H1 (cell line): ENCODE data around the gene ELMO1. TPM values are rescaled to one million over a fixed set of nuclear protein-coding genes. Genes with fewer than 3 reads are reported as not detected.

ENCODE experiments used
- FOSL1 ChIP-seq: IDR thresholded peaks from 2 replicates; pipeline ENCODE4 v1.6.1; 2011; ENCODE audit warnings: mild to moderate bottlenecking, low read depth, low read length, moderate library complexity; ENCODE audit not compliant: insufficient read depth
- HDAC2 ChIP-seq, 2 experiments: fragments of 300-600 bp in 1 of 2; sonication (generic) in 1 of 2; IDR thresholded peaks; 2 replicates each; pipeline ENCODE4 v1.6.1; 2011 to 2012; ENCODE audit warnings: low read depth in 2 of 2, low read length in 2 of 2, mild to moderate bottlenecking in 2 of 2, moderate library complexity in 2 of 2, borderline replicate concordance in 1 of 2, inconsistent platforms in 1 of 2
- PHF8 ChIP-seq: fragments of 200-600 bp; sonication (generic); conservative IDR thresholded peaks from 2 replicates; pipeline ENCODE4 v1.7.1; 2012; ENCODE audit warnings: low read depth, mild to moderate bottlenecking, inconsistent platforms, low read length, moderate library complexity
- SP4 ChIP-seq: IDR thresholded peaks from 2 replicates; pipeline ENCODE4 v1.6.1; 2012; ENCODE audit warnings: low read length, inconsistent platforms
- polyA plus RNA-seq, 7 experiments: library from polyadenylated mRNA; depleted of rRNA in 3 of 7; stranded (reverse) in 5 of 7; unstranded in 2 of 7; fragments of >200 nt in 5 of 7; fragments of 200-250 nt in 2 of 7; gene quantifications; 1 replicate in 5 of 7; 2 replicates in 1 of 7; 4 replicates in 1 of 7; pipeline versions ENCODE4 v1.2.1 to v1.2.3, GENCODE V29; 2011 to 2013; ENCODE audit warnings: missing spikeins in 2 of 7, mixed read lengths in 2 of 7
- total RNA-seq: library from RNA; stranded (reverse); fragmentation: NEBNext Ultra II Directional; extraction: Animal tissue kit (Norgen Biotek cat#: 25700); gene quantifications from 2 replicates; pipeline ENCODE4 v1.2.1, GENCODE V29; 2021
- TF ChIP-seq, protein P1 (sequence below): IDR thresholded peaks from 2 replicates; pipeline ENCODE4 v1.6.1; 2012; ENCODE audit warnings: inconsistent platforms

Gene ELMO1
- total and polyA plus RNA-seq, 2 of the 8 experiments (the other 6 are each of a cell fraction or from before 2014, with no cell fraction given), result 18.4 to 21.0 TPM

DNA sequence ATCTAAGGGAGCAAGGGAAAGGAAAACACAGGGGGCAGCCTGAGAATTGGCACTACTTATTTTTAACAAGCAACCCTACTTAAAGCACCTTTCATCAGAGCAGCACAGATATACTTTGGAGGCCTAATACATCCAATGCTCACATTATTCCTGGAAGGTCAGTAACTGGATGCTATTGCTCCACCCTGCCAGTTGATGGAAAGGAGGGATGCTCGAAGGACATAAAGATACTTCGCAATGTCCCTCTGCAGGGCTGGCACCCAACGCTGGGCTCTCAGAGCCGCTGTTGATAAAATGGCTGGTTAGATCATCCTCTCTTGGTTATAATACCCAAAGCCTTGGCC lies 416.4 kb downstream of the ELMO1 start (continued):
- TF ChIP-seq HDAC2 (IDR thresholded peaks at IDR 0.05; ENCODE audit: borderline replicate concordance in 1 of 2, low read depth in 2 of 2, low read length in 2 of 2), result no peak
- TF ChIP-seq FOSL1, result no peak
- TF ChIP-seq, protein P1, sequence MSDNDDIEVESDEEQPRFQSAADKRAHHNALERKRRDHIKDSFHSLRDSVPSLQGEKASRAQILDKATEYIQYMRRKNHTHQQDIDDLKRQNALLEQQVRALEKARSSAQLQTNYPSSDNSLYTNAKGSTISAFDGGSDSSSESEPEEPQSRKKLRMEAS, result no peak
- no peak for TF ChIP-seq PHF8
- no peak for TF ChIP-seq SP4
- TF ChIP-seq, all 59 proteins: peak for 0
